K562 (cell line): Measurements from ENCODE around the gene M6PR. TPM values are rescaled to one million over a fixed set of nuclear protein-coding genes. Genes with fewer than 3 reads are reported as not detected.
A peak's percentile ranks its signal among the peaks of the same experiment; 100 is the strongest.

Experiments used
- ARID1B ChIP-seq: fragments of 450-650 bp; IDR thresholded peaks from 2 replicates; pipeline ENCODE4 v1.6.1; 2016; ENCODE audit warnings: antibody characterized with exemption, mild to moderate bottlenecking, inconsistent platforms
- CBX8 ChIP-seq: fragments of 200-600 bp; sonication (generic); IDR thresholded peaks from 2 replicates; pipeline ENCODE4 v1.6.1; 2012; ENCODE audit warnings: borderline replicate concordance, mixed run types, low read depth, mild to moderate bottlenecking, moderate library complexity, mixed read lengths, low read length, control low read depth, inconsistent platforms; ENCODE audit not compliant: poor library complexity, severe bottlenecking; ENCODE audit errors: extremely low read depth
- KDM5B ChIP-seq: fragments of 200-600 bp; sonication (generic); IDR thresholded peaks from 2 replicates; pipeline ENCODE4 v1.6.1; 2012; ENCODE audit warnings: low read depth, mild to moderate bottlenecking, moderate library complexity, low read length, control low read depth, inconsistent platforms; ENCODE audit not compliant: insufficient replicate concordance
- RAD21 ChIP-seq, 2 experiments: fragments of 250-450 bp in 1 of 2; fragments of 450-650 bp in 1 of 2; sonication (Bioruptor Pico) in 1 of 2; formaldehyde crosslinking in 1 of 2; IDR thresholded peaks in 1 of 2; conservative IDR thresholded peaks in 1 of 2; 2 replicates each; pipeline versions ENCODE4 v1.4.0 to v1.8.0; 2020 to 2022; ENCODE audit warnings: mild to moderate bottlenecking in 2 of 2, moderate library complexity in 1 of 2
- RBM17 ChIP-seq: fragments of 200-400 bp; formaldehyde crosslinking; IDR thresholded peaks from 2 replicates; pipeline ENCODE4 v1.6.1; 2017; ENCODE audit warnings: low read depth, mild to moderate bottlenecking, low read length, borderline replicate concordance
- TEAD2 ChIP-seq: fragments of 450-650 bp; IDR thresholded peaks from 2 replicates; pipeline ENCODE4 v1.6.1; 2016; ENCODE audit warnings: missing genetic modification characterization, control low read depth, missing compliant biosample characterization
- XRCC4 ChIP-seq: IDR thresholded peaks from one replicate; pipeline ENCODE4 v1.6.1; 2011; ENCODE audit not compliant: insufficient read depth, insufficient read length; ENCODE audit errors: extremely low read depth
- ZNF347 ChIP-seq: fragments of 450-650 bp; formaldehyde crosslinking; IDR thresholded peaks from 2 replicates; pipeline ENCODE4 v1.4.0; 2020; ENCODE audit warnings: low read depth, mild to moderate bottlenecking, moderate library complexity
- ZNF589 ChIP-seq: fragments of 200-800 bp; sonication (Bioruptor generic); IDR thresholded peaks from 2 replicates; pipeline ENCODE4 v1.6.1; 2016; ENCODE audit warnings: low read depth, missing genetic modification characterization, missing compliant biosample characterization
- ZNF778 ChIP-seq: fragments of 450-650 bp; formaldehyde crosslinking; IDR thresholded peaks from 2 replicates; pipeline ENCODE4 v1.4.0; 2020; ENCODE audit warnings: mild to moderate bottlenecking, moderate library complexity
- polyA plus RNA-seq, 8 experiments: library from polyadenylated mRNA; depleted of rRNA in 4 of 8; stranded (reverse) in 5 of 8; unstranded in 3 of 8; fragments of >200 nt; fragmentation: Nextera tagmentation in 2 of 8; fragmentation: Illumina TruSeq in 1 of 8; extraction: Ambion mirVana in 2 of 8; extraction: Trizol in 1 of 8; gene quantifications; 2 replicates each; pipeline versions ENCODE4 v1.2.1 to v1.2.3, GENCODE V29; 2011 to 2014; ENCODE audit warnings: inconsistent platforms in 1 of 8, missing spikeins in 1 of 8
- total RNA-seq, 7 experiments: library from RNA; depleted of rRNA in 6 of 7; stranded (reverse); fragments of >200 nt in 6 of 7; fragmentation: Illumina TruSeq in 2 of 7; extraction: Trizol in 2 of 7; gene quantifications; 2 replicates each; pipeline versions ENCODE4 v1.2.1 to v1.2.3, GENCODE V29; 2011 to 2021; ENCODE audit warnings: low replicate concordance in 1 of 7
- TF ChIP-seq, protein P1 (sequence below): IDR thresholded peaks from 2 replicates; pipeline ENCODE4 v1.6.1; 2014; ENCODE audit warnings: antibody characterized with exemption
- TF ChIP-seq, protein P2 (sequence below): sonication (generic); formaldehyde crosslinking; IDR thresholded peaks from 2 replicates; pipeline ENCODE4 v1.8.0; 2022; ENCODE audit warnings: missing genetic modification reagents, mild to moderate bottlenecking, moderate library complexity, borderline replicate concordance
- TF ChIP-seq, protein P3 (sequence below): fragments of 450-650 bp; IDR thresholded peaks from 2 replicates; pipeline ENCODE4 v1.6.1; 2017; ENCODE audit warnings: antibody characterized with exemption, mild to moderate bottlenecking

The M6PR gene
- total and polyA plus RNA-seq, 9 of the 15 experiments (the other 6 are each of a cell fraction or from before 2014, with no cell fraction given): 78.6 to 159 (median 112) TPM

DNA sequence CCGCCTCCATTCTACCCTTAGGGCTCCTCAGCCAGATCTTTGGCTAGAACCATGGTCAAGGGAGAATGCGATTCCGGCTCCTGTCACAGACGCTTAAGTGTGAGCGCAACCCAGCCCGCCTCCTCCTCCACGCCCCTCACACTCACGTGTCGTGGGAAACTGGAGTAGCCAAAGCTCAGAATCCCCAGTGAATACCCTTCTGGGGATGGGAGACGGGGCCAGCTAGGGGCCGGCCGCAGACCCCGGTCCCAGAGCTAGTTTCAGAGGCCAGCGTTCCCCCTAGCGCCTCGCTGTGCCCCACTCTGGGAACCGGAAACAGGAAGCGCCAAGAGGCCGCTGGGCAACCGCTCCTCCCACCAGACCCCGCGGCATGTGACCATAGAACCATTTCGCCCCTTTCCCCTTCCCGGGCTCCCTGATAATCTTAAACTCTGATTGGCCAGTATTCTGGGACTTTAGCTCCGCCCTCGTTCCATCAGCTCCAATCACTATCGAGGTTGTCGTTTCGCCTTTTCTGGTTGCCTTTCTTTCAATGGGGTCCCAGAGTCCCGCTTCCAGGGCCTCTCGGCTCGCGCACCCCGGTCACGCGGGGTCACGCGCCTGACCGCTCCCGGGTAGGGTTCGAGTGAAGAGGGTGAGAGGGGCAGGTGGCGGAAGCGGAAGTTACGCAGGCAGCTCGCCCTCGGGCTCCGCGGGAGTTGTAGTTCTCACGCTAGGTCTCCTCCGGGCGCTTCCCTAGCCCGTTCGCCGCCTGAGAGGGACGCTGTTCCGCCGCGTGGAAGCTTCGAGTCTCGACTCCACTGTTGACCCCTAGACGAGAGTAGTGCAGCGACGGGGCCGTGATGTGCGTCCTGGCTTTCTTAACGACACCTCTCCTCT, at the start of gene M6PR (continued):
- TF ChIP-seq KDM5B (peak; percentile 44), ZNF778 (CRISPR knock-in tag) (no peak), CBX8 (no peak), TEAD2 (tag) (no peak), XRCC4 (no peak), RAD21 (CRISPR knock-in tag; conservative IDR thresholded peaks at IDR 0.05 in 1 of 2, IDR thresholded peaks at IDR 0.05 in 1 of 2) (peak; percentile 53 to 67; a peak in 3 of 4 replicates), ARID1B (no peak), RBM17 (no peak), ZNF589 (no peak), ZNF347 (CRISPR knock-in tag) (no peak)
- TF ChIP-seq, protein P1, sequence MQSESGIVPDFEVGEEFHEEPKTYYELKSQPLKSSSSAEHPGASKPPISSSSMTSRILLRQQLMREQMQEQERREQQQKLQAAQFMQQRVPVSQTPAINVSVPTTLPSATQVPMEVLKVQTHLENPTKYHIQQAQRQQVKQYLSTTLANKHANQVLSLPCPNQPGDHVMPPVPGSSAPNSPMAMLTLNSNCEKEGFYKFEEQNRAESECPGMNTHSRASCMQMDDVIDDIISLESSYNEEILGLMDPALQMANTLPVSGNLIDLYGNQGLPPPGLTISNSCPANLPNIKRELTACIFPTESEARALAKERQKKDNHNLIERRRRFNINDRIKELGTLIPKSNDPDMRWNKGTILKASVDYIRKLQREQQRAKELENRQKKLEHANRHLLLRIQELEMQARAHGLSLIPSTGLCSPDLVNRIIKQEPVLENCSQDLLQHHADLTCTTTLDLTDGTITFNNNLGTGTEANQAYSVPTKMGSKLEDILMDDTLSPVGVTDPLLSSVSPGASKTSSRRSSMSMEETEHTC: peak; percentile 75; the same call in 1 of the 2 replicates
- TF ChIP-seq, protein P2, sequence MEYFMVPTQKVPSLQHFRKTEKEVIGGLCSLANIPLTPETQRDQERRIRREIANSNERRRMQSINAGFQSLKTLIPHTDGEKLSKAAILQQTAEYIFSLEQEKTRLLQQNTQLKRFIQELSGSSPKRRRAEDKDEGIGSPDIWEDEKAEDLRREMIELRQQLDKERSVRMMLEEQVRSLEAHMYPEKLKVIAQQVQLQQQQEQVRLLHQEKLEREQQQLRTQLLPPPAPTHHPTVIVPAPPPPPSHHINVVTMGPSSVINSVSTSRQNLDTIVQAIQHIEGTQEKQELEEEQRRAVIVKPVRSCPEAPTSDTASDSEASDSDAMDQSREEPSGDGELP: peak; percentile 90
- TF ChIP-seq, protein P3, sequence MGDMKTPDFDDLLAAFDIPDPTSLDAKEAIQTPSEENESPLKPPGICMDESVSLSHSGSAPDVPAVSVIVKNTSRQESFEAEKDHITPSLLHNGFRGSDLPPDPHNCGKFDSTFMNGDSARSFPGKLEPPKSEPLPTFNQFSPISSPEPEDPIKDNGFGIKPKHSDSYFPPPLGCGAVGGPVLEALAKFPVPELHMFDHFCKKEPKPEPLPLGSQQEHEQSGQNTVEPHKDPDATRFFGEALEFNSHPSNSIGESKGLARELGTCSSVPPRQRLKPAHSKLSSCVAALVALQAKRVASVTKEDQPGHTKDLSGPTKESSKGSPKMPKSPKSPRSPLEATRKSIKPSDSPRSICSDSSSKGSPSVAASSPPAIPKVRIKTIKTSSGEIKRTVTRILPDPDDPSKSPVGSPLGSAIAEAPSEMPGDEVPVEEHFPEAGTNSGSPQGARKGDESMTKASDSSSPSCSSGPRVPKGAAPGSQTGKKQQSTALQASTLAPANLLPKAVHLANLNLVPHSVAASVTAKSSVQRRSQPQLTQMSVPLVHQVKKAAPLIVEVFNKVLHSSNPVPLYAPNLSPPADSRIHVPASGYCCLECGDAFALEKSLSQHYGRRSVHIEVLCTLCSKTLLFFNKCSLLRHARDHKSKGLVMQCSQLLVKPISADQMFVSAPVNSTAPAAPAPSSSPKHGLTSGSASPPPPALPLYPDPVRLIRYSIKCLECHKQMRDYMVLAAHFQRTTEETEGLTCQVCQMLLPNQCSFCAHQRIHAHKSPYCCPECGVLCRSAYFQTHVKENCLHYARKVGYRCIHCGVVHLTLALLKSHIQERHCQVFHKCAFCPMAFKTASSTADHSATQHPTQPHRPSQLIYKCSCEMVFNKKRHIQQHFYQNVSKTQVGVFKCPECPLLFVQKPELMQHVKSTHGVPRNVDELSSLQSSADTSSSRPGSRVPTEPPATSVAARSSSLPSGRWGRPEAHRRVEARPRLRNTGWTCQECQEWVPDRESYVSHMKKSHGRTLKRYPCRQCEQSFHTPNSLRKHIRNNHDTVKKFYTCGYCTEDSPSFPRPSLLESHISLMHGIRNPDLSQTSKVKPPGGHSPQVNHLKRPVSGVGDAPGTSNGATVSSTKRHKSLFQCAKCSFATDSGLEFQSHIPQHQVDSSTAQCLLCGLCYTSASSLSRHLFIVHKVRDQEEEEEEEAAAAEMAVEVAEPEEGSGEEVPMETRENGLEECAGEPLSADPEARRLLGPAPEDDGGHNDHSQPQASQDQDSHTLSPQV: peak; percentile 35; the same call in 1 of the 2 replicates
